ENCODE results near the gene PIP4K2C. TPM values are rescaled to one million over a fixed set of nuclear protein-coding genes. Genes with fewer than 3 reads are reported as not detected.
"Not testable (repeated sequence)": the region's sequence is repeated elsewhere in the genome, so short reads cannot be mapped to it uniquely, and the experiment has no call there.

The PIP4K2C gene
- total RNA-seq, 2 donors from 2014 or later, result 63.5 to 67.9 TPM

GRCh38 chr12:57553343-57554202 lies 37.4 kb upstream of the PIP4K2C start:
- no peak for ATAC-seq
- intact Hi-C loops (cut with DNase I, micrococcal nuclease), result no loop called here
- DNase-seq, result no peak

GRCh38 chr12:57554453-57554852 lies 36.5 kb upstream of the PIP4K2C start:
- intact Hi-C loops (cut with DNase I, micrococcal nuclease), result no loop called here
- no peak for ATAC-seq
- DNase-seq, result no peak

- intact Hi-C loops (cut with DNase I, micrococcal nuclease), result no loop called here
- DNase-seq (no peak), ATAC-seq (no peak)
Measured at GRCh38 chr12:57554897-57555296, 36.1 kb upstream of the PIP4K2C start.

- intact Hi-C loops (cut with DNase I, micrococcal nuclease), result no loop called here
Measured at GRCh38 chr12:57558864-57559263, 32.1 kb upstream of the PIP4K2C start.

GRCh38 chr12:57560516-57560915 lies 30.5 kb upstream of the PIP4K2C start:
- DNase-seq (no peak), ATAC-seq (no peak)
- intact Hi-C loops (cut with DNase I, micrococcal nuclease), result no loop called here

More at GRCh38 chr12:57558864-57559263, 32.1 kb upstream of the PIP4K2C start:
- DNase-seq (no peak), ATAC-seq (no peak)

GRCh38 chr12:57561117-57561516 lies 29.9 kb upstream of the PIP4K2C start:
- not testable (repeated sequence) for DNase-seq, ATAC-seq

GRCh38 chr12:57563358-57563757 lies 27.6 kb upstream of the PIP4K2C start:
- no peak for DNase-seq
- ATAC-seq, result no peak
- intact Hi-C loops (cut with DNase I, micrococcal nuclease), result no loop called here

More at GRCh38 chr12:57561117-57561516, 29.9 kb upstream of the PIP4K2C start:
- intact Hi-C loops (cut with DNase I, micrococcal nuclease), result not testable (repeated sequence)

GRCh38 chr12:57564178-57564740 lies 26.7 kb upstream of the PIP4K2C start:
- intact Hi-C loops (cut with DNase I, micrococcal nuclease), result no loop called here
- DNase-seq, result no peak
- no peak for ATAC-seq

- DNase-seq, result no peak
- intact Hi-C loops (cut with DNase I, micrococcal nuclease), result no loop called here
- no peak for ATAC-seq
Measured at GRCh38 chr12:57568838-57569237, 22.2 kb upstream of the PIP4K2C start.

GRCh38 chr12:57569858-57570257 lies 21.1 kb upstream of the PIP4K2C start:
- no peak for DNase-seq
- no peak for ATAC-seq
- intact Hi-C loops (cut with DNase I, micrococcal nuclease), result no loop called here

- intact Hi-C loops (cut with DNase I, micrococcal nuclease); DNase-seq; ATAC-seq: not testable (repeated sequence)
Measured at GRCh38 chr12:57570438-57570837, 20.6 kb upstream of the PIP4K2C start.

GRCh38 chr12:57571926-57572762 lies 18.8 kb upstream of the PIP4K2C start:
- intact Hi-C loops (cut with DNase I, micrococcal nuclease), result no loop called here
- DNase-seq (no peak), ATAC-seq (no peak)

GRCh38 chr12:57574795-57575194 lies 16.2 kb upstream of the PIP4K2C start:
- ATAC-seq (no peak), DNase-seq (no peak)
- intact Hi-C loops (cut with DNase I, micrococcal nuclease), result no loop called here

GRCh38 chr12:57575771-57576612 lies 15.0 kb upstream of the PIP4K2C start:
- intact Hi-C loops (cut with DNase I, micrococcal nuclease), result no loop called here
- ATAC-seq, result peak; percentile 50
- DNase-seq, result no peak

- DNase-seq, result no peak
- ATAC-seq, result no peak
- intact Hi-C loops (cut with DNase I, micrococcal nuclease), result no loop called here
Measured at GRCh38 chr12:57576613-57577160, 14.3 kb upstream of the PIP4K2C start.

GRCh38 chr12:57577981-57578758 lies 12.8 kb upstream of the PIP4K2C start:
- no peak for ATAC-seq
- intact Hi-C loops (cut with DNase I, micrococcal nuclease), result loop anchor here in 1 of 2 donors (2.0 kb wide), 1 partner anchor 45 kb away; no protein-coding TSS in a partner anchor
- DNase-seq, result no peak

GRCh38 chr12:57579011-57579410 lies 12.0 kb upstream of the PIP4K2C start:
- intact Hi-C loops (cut with DNase I, micrococcal nuclease), result loop anchor here in 1 of 2 donors (2.0 kb wide), 1 partner anchor 44 kb away; no protein-coding TSS in a partner anchor
- DNase-seq (no peak), ATAC-seq (no peak)
